OCI-LY1 (cell line): ENCODE measurements around the gene CA12.

ENCODE experiments used
- EZH2 ChIP-seq: fragments of 200-600 bp; sonication (generic), shearing (Covaris generic); IDR thresholded peaks from 2 replicates; pipeline ENCODE4 v1.8.0; 2017; ENCODE audit warnings: borderline replicate concordance, mixed run types, mild to moderate bottlenecking, antibody characterized with exemption, low read length, moderate library complexity, mixed read lengths
- TF ChIP-seq, protein P1 (sequence below): fragments of 200-600 bp; sonication (generic), shearing (Covaris generic); IDR thresholded peaks from 2 replicates; pipeline ENCODE4 v1.5.1; 2017; ENCODE audit warnings: mild to moderate bottlenecking, antibody characterized with exemption, low read length, moderate library complexity, mixed read lengths

DNA sequence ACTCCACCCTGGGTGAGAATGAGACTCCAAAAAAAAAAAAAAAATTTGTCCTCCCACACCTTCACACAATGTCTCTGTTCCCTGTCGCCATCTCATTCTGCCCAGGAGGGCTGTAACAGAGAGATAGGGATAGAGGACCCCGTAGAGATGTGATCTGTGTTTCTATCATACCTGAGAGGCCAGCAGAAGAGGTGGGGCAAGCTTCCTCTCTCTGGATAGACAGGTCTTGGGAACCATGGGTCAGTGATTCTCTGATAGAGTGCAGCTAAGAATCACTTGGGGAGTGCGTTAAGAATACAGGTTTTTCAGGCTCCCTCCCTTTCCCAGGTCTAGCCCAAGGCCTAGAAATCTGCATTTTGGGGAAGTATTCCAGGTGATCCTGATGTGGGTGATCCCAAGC, 8.3 kb downstream of the CA12 start:
- TF ChIP-seq, protein P1, sequence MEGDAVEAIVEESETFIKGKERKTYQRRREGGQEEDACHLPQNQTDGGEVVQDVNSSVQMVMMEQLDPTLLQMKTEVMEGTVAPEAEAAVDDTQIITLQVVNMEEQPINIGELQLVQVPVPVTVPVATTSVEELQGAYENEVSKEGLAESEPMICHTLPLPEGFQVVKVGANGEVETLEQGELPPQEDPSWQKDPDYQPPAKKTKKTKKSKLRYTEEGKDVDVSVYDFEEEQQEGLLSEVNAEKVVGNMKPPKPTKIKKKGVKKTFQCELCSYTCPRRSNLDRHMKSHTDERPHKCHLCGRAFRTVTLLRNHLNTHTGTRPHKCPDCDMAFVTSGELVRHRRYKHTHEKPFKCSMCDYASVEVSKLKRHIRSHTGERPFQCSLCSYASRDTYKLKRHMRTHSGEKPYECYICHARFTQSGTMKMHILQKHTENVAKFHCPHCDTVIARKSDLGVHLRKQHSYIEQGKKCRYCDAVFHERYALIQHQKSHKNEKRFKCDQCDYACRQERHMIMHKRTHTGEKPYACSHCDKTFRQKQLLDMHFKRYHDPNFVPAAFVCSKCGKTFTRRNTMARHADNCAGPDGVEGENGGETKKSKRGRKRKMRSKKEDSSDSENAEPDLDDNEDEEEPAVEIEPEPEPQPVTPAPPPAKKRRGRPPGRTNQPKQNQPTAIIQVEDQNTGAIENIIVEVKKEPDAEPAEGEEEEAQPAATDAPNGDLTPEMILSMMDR = no peak
- no peak for TF ChIP-seq EZH2
